NCI-H345 treated with DMSO at 0.1 percent for 48 hours (cell line): Measurements from ENCODE around the gene RBBP8NL.
A peak's percentile ranks its signal among the peaks of the same experiment; 100 is the strongest.

Source experiments
- DNase-seq: peaks from one replicate; lab custom pipeline; 2025; ENCODE audit not compliant: unreplicated experiment; lab: John Stamatoyannopoulos, UW

The RBBP8NL gene

GRCh38 chr20:62427172-62428001, at the start of gene RBBP8NL:
Gene RBBP8NL, minus strand, starts transcription at chr20:62427539. Its CDS starts 7,892 bp downstream, at chr20:62419647.
- peak; percentile 47 for DNase-seq

GRCh38 chr20:62476056-62476838, 48.9 kb upstream of the RBBP8NL start:
- DNase-seq = peak; percentile 19

GRCh38 chr20:62475772-62476055, 48.4 kb upstream of the RBBP8NL start, which contains the start of gene GATA5:
Gene GATA5, minus strand, starts transcription at chr20:62475995. Its CDS starts 474 bp downstream, at chr20:62475521.
- no peak for DNase-seq

- DNase-seq = no peak
Observed at GRCh38 chr20:62475027-62475771, 47.9 kb upstream of the RBBP8NL start.

GRCh38 chr20:62474604-62475026, 47.3 kb upstream of the RBBP8NL start:
- DNase-seq = no peak

- DNase-seq = no peak
Observed at GRCh38 chr20:62473717-62474603, 46.6 kb upstream of the RBBP8NL start.

GRCh38 chr20:62472941-62473585, 45.7 kb upstream of the RBBP8NL start:
- DNase-seq = no peak

GRCh38 chr20:62472138-62472940, 45.0 kb upstream of the RBBP8NL start:
- no peak for DNase-seq

GRCh38 chr20:62470459-62470858, 43.1 kb upstream of the RBBP8NL start:
- no peak for DNase-seq

- no peak for DNase-seq
Observed at GRCh38 chr20:62470001-62470400, 42.7 kb upstream of the RBBP8NL start.

- DNase-seq = no peak
Observed at GRCh38 chr20:62469352-62469751, 42.0 kb upstream of the RBBP8NL start.

- no peak for DNase-seq
Observed at GRCh38 chr20:62466806-62467537, 39.6 kb upstream of the RBBP8NL start.

- DNase-seq = no peak
Observed at GRCh38 chr20:62466072-62466760, 38.9 kb upstream of the RBBP8NL start.

GRCh38 chr20:62464990-62465389, 37.7 kb upstream of the RBBP8NL start:
- DNase-seq = no peak

- DNase-seq = no peak
Observed at GRCh38 chr20:62464425-62464770, 37.1 kb upstream of the RBBP8NL start.

- no peak for DNase-seq
Observed at GRCh38 chr20:62463651-62464424, 36.5 kb upstream of the RBBP8NL start.

GRCh38 chr20:62462976-62463592, 35.7 kb upstream of the RBBP8NL start:
- DNase-seq = no peak
